ENCODE measurements around the gene ZNF609.

ZNF609 gene

DNA sequence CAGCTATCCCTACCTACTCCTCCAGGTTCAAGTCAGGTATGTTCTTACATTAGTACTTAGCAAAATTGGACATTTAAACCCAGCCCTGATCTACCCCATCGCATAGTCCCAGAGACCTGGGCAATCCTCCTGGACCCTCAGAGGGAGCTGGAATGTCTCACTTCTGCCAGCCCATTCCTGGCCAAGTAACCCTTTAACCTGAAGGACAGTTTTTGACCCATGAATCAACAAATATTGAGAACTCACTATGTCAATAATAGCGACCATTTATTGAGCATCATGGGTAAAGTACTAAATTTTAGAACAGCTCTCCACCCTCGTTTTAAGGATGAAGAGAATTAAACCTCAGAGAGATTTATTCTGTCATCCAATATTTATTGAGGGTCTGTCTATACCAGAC lies 244.6 kb downstream of the ZNF609 start:
- DNase-seq (ENCODE audit: low read depth), result no peak
- TF ChIP-seq, protein P1, sequence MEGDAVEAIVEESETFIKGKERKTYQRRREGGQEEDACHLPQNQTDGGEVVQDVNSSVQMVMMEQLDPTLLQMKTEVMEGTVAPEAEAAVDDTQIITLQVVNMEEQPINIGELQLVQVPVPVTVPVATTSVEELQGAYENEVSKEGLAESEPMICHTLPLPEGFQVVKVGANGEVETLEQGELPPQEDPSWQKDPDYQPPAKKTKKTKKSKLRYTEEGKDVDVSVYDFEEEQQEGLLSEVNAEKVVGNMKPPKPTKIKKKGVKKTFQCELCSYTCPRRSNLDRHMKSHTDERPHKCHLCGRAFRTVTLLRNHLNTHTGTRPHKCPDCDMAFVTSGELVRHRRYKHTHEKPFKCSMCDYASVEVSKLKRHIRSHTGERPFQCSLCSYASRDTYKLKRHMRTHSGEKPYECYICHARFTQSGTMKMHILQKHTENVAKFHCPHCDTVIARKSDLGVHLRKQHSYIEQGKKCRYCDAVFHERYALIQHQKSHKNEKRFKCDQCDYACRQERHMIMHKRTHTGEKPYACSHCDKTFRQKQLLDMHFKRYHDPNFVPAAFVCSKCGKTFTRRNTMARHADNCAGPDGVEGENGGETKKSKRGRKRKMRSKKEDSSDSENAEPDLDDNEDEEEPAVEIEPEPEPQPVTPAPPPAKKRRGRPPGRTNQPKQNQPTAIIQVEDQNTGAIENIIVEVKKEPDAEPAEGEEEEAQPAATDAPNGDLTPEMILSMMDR (IDR thresholded peaks at IDR 0.05; ENCODE audit: control insufficient read depth, extremely low read depth, insufficient read depth), result no peak
- H3K4me3 ChIP-seq (ENCODE audit: low read depth, low read length), result no peak overlapping the region

DNA sequence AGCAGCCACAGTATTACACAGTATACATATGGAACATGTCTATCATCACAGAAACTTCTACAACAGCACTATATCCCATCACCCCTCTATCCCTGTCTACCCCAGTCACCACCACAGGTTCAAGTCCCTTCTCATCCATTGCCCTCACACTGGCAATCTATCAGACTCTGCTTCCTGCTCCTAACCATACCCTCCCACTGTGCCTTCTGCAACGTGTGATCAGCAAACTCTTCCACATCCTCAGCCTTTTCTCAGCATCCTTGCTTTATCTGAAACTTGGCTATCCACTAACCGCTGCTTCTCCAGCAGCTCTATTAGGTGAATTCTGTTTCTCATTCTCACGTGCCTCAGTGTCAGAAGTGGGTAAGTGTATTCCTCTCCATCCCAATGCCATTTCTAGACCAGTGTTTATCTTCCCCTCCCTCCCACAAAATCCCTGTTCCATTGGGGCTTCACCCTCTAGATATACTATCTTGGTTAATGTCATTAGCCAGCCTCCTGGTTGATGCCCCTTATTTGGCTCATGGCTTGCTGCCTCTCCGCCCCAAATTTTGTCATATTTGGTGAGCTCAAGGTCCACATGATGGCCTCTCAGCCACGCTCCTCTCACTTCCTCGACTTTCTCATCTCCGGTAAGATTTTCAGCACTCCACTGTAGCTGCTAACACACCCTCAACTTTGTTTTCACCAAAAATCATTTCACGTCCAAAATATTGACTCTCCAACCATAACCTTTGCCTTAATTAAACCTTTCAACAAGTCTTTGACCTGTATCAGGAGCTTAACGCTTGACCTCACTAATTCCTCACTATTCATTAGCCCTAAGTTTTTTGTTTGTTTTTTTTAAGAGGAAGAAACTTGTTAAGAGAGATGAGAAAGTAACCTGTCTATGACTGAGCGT lies 245.9 kb downstream of the ZNF609 start:
- TF ChIP-seq, protein P1 (IDR thresholded peaks at IDR 0.05; ENCODE audit: control insufficient read depth, extremely low read depth, insufficient read depth), result no peak
- no peak overlapping the region for H3K4me3 ChIP-seq (ENCODE audit: low read depth, low read length)
- no peak for DNase-seq (ENCODE audit: low read depth)

DNA sequence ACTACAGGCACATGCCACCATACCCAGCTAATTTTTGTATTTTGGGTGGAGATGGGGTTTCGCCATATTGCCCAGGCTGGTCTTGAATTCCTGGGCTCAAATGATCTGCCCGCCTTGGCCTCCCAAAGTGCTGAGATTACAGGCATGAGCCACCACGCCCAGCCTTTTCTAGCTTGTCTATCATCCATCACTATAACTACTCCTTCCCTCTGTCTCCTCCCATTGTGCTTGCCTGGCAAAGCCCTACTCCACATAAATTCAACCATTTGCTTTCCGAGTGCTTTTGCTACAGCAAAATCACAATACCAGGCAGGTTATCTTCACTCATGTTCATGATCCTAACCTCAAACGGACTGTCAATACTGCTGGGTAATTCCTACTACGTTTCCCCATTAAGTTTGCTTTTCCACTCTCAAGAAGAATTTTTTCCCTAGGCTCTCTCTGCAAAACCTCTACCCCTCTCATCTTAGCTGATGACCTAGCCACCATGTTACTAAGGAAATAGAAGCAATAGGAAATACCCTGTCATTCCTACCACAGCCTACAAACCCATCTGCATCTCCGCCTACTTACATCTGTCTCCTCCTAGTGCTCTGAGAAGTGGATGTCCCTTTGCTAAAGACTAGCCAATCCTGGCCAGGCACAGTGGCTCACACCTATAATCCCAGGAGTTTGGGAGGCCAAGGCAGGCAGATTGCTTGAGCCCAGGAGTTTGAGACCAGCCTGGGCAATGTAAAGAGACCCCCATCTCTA lies 250.5 kb downstream of the ZNF609 start:
- DNase-seq (ENCODE audit: low read depth), result no peak
- TF ChIP-seq, protein P1 (IDR thresholded peaks at IDR 0.05; ENCODE audit: control insufficient read depth, extremely low read depth, insufficient read depth), result no peak
- no peak overlapping the region for H3K4me3 ChIP-seq (ENCODE audit: low read depth, low read length)

DNA sequence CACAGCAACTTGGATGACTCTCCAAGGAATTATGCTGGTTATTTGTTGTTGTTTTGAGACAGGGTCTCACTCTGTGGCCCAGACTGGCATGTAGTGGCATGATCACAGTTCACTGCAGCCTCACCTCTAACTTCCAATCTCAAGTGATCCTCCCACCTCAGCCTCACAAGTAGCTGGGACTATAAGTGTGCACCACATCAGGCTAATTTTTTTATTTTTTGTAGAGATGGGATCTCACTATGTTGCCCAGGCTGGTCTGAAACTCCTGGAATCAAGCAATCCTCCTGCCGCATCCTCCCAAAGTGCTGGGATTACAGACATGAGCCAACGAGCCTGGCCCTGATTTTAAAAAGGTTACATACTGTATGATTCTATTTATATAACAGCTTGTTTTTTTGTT lies 252.0 kb downstream of the ZNF609 start:
- TF ChIP-seq, protein P1 (IDR thresholded peaks at IDR 0.05; ENCODE audit: control insufficient read depth, extremely low read depth, insufficient read depth), result no peak

DNA sequence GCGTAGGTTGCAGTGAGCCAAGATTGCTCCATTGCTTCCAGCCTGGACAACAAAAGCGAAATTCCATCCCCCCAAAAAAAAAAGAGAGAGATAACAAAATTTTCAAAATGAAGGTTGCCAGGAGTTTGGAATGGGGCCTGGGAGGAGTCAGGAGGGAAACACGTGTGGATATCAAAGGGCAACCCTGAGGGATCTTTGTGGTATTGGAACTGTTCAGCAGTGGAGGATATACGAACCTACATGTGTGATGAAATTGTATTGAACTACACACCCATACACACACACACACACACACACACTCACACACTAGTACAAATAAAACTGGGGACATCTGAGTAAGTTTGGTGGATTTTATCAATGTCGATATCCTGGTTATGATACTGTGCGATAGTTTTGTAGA lies 253.2 kb downstream of the ZNF609 start:
- DNase-seq (ENCODE audit: low read depth), result no peak
- TF ChIP-seq, protein P1 (IDR thresholded peaks at IDR 0.05; ENCODE audit: control insufficient read depth, extremely low read depth, insufficient read depth), result no peak
- no peak overlapping the region for H3K4me3 ChIP-seq (ENCODE audit: low read depth, low read length)

More for the DNA sequence above, 252.0 kb downstream of the ZNF609 start:
- no peak overlapping the region for H3K4me3 ChIP-seq (ENCODE audit: low read depth, low read length)
- DNase-seq (ENCODE audit: low read depth), result no peak

DNA sequence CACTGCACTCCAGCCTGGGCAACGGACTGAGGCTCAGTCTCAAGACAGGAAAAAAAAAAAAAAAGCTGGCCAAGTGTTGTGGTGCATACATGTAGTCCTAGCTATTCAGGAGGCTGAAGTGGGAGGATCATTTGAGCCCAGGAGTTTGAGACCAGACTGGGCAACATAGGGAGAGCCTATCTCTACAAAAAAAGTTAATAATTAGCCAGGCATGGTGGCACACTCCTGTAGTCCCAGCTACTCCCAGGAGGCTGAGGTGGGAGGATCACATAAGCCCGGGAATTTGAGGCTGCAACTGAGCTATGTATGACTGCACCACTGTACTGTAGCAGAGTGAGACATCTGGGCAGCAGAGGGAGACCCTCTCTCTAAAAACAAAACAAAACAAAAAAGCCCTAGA lies 256.1 kb downstream of the ZNF609 start:
- TF ChIP-seq, protein P1 (IDR thresholded peaks at IDR 0.05; ENCODE audit: control insufficient read depth, extremely low read depth, insufficient read depth), result no peak
- no peak overlapping the region for H3K4me3 ChIP-seq (ENCODE audit: low read depth, low read length)
- no peak for DNase-seq (ENCODE audit: low read depth)
